AG09309 (cell line): ENCODE data around the gene TM9SF2.
"Not testable (repeated sequence)": the region's sequence is repeated elsewhere in the genome, so short reads cannot be mapped to it uniquely, and the experiment has no call there.

ENCODE experiments used
- DNase-seq: peaks from one replicate; pipeline ENCODE4 v3.0.0-alpha.2; 2010; ENCODE audit warnings: low read depth
- H3K4me3 ChIP-seq: 2 replicates; pipeline ENCODE4 v1.5.1; 2011; ENCODE audit warnings: mild to moderate bottlenecking, low read depth, low read length, moderate library complexity; ENCODE audit not compliant: control insufficient read depth
- TF ChIP-seq, protein P1 (sequence below): IDR thresholded peaks from 2 replicates; pipeline ENCODE4 v1.5.1; 2011; ENCODE audit warnings: mild to moderate bottlenecking, low read depth, low read length, inconsistent platforms; ENCODE audit not compliant: insufficient read depth, control insufficient read depth; ENCODE audit errors: missing control alignments

TM9SF2 gene

GRCh38 chr13:99558570-99559180, 57.4 kb downstream of the TM9SF2 start:
- DNase-seq: no peak
- TF ChIP-seq, protein P1, sequence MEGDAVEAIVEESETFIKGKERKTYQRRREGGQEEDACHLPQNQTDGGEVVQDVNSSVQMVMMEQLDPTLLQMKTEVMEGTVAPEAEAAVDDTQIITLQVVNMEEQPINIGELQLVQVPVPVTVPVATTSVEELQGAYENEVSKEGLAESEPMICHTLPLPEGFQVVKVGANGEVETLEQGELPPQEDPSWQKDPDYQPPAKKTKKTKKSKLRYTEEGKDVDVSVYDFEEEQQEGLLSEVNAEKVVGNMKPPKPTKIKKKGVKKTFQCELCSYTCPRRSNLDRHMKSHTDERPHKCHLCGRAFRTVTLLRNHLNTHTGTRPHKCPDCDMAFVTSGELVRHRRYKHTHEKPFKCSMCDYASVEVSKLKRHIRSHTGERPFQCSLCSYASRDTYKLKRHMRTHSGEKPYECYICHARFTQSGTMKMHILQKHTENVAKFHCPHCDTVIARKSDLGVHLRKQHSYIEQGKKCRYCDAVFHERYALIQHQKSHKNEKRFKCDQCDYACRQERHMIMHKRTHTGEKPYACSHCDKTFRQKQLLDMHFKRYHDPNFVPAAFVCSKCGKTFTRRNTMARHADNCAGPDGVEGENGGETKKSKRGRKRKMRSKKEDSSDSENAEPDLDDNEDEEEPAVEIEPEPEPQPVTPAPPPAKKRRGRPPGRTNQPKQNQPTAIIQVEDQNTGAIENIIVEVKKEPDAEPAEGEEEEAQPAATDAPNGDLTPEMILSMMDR: no peak
- H3K4me3 ChIP-seq: no peak overlapping the region

- DNase-seq: no peak
- no peak overlapping the region for H3K4me3 ChIP-seq
- TF ChIP-seq, protein P1: no peak
Observed at GRCh38 chr13:99559560-99559959, 58.3 kb downstream of the TM9SF2 start.

DNA sequence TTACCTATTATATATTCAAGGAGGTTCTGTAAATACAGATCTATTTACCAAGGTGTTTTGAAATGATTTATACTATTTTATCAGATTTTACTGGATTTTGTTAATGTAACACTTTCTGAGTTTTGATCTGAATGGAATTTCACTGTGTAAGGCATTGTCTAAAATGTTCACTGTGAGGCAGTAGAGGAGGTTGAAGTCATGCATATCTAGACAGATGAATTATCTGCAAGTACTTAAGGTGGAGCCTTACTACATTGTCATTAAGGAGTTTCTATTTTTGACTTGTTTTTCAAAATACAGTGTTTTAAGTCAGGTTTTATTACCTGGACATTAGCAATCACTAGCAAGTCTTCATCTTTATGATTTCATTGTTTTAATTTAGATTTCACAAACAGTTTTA, 62.1 kb downstream of the TM9SF2 start:
- DNase-seq: no peak
- TF ChIP-seq, protein P1: no peak
- H3K4me3 ChIP-seq: no peak overlapping the region

GRCh38 chr13:99564386-99564785, 63.1 kb downstream of the TM9SF2 start:
- TF ChIP-seq, protein P1: no peak
- H3K4me3 ChIP-seq: no peak overlapping the region
- no peak for DNase-seq

DNA sequence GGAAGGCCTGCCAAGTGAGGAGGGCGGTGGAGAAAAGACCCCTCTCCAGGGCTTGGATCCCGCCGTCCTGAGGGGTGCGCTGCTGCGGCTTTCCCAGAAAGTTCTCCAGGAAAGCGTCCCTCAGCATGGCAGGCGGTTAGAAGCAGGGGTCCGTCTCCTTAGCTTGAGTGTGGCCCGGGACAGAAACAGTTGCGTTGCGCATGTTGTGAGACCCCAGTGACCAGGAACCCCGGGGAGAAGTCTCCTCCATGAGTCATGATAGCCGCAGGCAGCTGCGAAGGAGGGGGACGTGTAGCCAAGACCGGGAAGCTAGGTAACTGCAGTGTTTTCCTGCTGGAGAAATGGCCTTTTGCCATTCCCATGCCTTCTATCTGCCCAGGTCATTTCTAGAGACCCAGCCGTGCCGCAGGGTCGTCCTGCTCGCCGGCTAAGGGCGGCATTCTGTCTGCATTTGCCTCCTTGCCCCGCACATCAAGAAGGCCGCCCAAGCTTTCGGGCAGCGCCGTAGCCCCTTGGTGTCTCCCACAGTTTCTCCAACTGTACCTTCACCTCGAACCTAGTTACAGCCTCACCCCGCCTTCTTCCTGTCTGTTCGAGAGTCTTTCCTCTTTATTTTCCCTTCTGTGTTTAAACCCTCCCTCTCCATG, 64.3 kb downstream of the TM9SF2 start:
- H3K4me3 ChIP-seq: no peak overlapping the region
- TF ChIP-seq, protein P1: no peak
- no peak for DNase-seq

DNA sequence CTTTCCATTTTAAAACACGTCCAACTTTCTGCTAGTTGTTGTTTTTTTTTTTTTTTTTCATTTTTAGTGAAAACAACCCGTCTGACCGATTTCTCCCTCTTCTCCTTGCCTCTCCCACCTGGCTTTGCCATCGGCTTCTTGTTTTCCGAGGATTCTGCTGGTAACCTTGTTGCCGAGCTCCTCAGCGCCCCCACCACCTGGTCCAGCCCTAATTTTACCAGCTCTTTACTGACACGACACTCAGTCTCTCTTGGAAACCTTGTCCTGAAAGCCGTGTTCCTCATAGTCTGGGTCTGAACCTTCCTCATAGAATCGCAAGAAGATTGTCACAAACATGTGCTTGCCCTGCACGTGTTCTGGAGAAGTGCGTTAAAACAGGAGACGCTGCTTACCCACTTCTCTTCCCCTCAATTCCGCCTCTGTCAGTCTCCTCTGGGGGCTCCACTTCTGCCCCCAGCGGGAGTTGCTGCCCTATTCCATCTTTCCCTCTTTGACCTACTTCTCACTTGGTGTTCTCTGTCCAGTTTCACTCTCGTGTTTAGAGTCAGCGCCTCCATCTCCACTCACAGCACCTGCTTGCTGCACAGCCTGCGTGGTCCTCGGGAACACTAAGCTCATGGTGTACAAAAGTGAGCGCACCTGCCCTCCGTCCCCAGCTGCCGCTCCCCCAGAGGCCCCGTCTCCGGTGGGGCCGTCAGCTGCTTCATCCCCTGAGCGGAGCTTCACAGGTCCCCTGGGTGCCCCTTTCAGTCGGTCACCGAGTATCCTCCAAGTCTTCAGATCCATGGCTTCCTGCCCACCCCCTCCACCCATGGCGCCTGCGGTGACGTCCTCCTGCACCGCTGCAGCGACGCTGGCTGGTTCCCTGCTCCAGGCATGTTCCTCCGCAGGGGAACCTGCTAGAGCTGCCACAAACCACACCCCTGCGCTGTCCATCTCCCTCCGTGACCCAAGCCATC, 65.1 kb downstream of the TM9SF2 start:
- TF ChIP-seq, protein P1: no peak
- DNase-seq: no peak
- no peak overlapping the region for H3K4me3 ChIP-seq

- DNase-seq, H3K4me3 ChIP-seq: not testable (repeated sequence)
Observed at GRCh38 chr13:99568901-99569300, 67.6 kb downstream of the TM9SF2 start.
